ENCODE measurements around the gene NDUFC1.

GRCh38 chr4:139279760-139280620 is 22.3 kb downstream of the NDUFC1 start, which contains the start of gene MGARP:
- TF ChIP-seq CTCF (conservative IDR thresholded peaks at IDR 0.05; ENCODE audit: low read depth, low read length) (no peak), SMC3 (IDR thresholded peaks at IDR 0.05; ENCODE audit: low read depth, low read length) (no peak), CEBPB (IDR thresholded peaks at IDR 0.05; ENCODE audit: low read depth, low read length) (no peak), POLR2A (IDR thresholded peaks at IDR 0.05; ENCODE audit: low read depth, low read length) (no peak), RAD21 (IDR thresholded peaks at IDR 0.05; ENCODE audit: low read length) (no peak), USF2 (IDR thresholded peaks at IDR 0.05; ENCODE audit: low read depth, low read length) (no peak), CHD1 (IDR thresholded peaks at IDR 0.05; ENCODE audit: low read depth, low read length) (no peak), MAFK (IDR thresholded peaks at IDR 0.05; ENCODE audit: low read depth, low read length) (no peak), RFX5 (IDR thresholded peaks at IDR 0.05; ENCODE audit: low read depth, low read length) (no peak), BHLHE40 (IDR thresholded peaks at IDR 0.05; ENCODE audit: low read depth, low read length) (no peak), NFE2L2 (IDR thresholded peaks at IDR 0.05; ENCODE audit: low read depth, low read length) (no peak), RCOR1 (IDR thresholded peaks at IDR 0.05; ENCODE audit: insufficient replicate concordance, low read length) (no peak)

Measured in IMR-90 (cell line).